A673 (cell line): ENCODE measurements around the gene CTNNA2.

Source experiments
- EZH2 ChIP-seq: fragments of 200-600 bp; sonication (generic); IDR thresholded peaks from 2 replicates; pipeline ENCODE4 v1.6.1; 2017; ENCODE audit warnings: borderline replicate concordance, low read depth, mild to moderate bottlenecking, mixed read lengths, antibody characterized with exemption, low read length; ENCODE audit not compliant: poor library complexity, severe bottlenecking
- TF ChIP-seq, protein P1 (sequence below): fragments of 300-800, 200-600 bp; sonication (generic); conservative IDR thresholded peaks from 2 replicates; pipeline ENCODE4 v1.5.1; 2017; ENCODE audit warnings: low read depth, mild to moderate bottlenecking, antibody characterized with exemption, low read length, moderate library complexity, mixed read lengths

DNA sequence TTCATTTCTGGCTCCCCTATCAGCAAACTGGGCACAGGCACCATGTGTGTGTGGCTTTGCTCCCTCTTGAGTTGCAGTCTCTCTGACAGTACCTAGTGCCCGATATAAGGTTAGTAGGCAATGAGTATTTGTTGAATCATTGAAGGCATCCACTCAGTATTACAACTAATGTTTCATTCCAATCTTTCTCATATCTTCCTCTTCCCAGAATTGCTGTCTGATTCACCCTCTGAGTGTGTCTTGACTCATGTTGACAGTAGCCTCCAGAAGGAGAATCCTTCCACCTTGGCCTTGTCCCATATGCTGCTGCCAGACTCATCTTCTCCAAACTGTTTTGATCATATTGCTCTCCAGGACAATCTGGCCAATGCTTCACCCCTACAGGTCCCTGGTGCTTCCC lies 589.2 kb downstream of the CTNNA2 start:
- TF ChIP-seq EZH2, result no peak
- TF ChIP-seq, protein P1, sequence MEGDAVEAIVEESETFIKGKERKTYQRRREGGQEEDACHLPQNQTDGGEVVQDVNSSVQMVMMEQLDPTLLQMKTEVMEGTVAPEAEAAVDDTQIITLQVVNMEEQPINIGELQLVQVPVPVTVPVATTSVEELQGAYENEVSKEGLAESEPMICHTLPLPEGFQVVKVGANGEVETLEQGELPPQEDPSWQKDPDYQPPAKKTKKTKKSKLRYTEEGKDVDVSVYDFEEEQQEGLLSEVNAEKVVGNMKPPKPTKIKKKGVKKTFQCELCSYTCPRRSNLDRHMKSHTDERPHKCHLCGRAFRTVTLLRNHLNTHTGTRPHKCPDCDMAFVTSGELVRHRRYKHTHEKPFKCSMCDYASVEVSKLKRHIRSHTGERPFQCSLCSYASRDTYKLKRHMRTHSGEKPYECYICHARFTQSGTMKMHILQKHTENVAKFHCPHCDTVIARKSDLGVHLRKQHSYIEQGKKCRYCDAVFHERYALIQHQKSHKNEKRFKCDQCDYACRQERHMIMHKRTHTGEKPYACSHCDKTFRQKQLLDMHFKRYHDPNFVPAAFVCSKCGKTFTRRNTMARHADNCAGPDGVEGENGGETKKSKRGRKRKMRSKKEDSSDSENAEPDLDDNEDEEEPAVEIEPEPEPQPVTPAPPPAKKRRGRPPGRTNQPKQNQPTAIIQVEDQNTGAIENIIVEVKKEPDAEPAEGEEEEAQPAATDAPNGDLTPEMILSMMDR, result no peak
